ENCODE data around the gene ROBO2.

Gene ROBO2

DNA sequence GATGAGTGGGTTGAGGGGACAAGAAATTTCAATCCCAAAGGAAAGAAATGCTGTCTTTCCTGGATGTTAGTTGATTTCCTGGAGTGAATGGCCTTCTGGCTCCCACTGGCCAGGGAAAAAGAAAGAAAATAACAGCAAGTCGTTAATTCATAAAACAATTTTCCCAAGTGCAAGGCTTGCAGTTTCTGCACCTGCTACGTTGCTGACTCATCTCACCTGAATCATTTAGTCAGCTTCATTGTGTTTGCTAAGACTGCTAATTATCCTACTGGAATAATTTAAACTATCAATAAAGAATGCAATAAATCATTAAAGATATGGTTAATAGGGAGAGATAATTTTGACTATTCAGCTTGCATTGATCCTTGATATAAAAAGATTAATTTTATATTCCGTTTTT is 387.6 kb downstream of the ROBO2 start:
- DNase-seq, result no peak

DNA sequence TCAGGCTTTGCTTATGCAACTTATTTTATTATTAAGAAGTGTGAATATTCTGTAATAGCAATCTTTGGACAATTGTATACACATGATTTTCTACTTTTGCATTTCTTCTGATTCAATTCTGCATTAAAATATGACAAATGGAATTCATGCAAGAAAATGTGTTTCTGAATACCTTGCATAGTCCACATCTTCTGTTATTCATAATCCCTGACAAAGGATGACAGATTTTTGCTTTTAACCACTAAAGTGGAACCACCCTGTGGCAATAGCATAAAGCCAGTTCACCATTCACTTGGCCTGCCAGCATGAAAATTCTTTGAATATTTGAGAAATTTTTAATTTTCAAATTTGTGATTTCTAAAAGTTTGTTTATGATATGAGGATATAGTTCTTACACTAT is 397.0 kb downstream of the ROBO2 start:
- no peak for DNase-seq

DNA sequence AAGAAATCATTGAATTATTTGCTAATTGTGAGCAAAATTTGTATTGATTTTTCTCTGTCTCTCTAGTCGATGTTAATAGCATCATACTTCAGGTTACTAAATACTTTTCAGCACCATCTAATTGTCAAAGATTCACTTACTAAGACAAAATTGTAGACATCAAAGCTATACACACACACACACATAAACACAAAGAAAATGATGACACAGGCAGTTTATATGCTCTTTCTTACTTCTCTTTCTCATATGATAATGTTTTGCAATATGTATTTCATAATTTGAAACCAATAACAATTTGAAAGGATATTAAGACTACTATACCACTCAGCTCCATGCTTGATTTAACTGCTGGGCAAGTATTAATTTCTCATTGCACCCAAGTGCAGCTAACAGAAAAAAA is 406.2 kb downstream of the ROBO2 start:
- DNase-seq, result no peak

DNA sequence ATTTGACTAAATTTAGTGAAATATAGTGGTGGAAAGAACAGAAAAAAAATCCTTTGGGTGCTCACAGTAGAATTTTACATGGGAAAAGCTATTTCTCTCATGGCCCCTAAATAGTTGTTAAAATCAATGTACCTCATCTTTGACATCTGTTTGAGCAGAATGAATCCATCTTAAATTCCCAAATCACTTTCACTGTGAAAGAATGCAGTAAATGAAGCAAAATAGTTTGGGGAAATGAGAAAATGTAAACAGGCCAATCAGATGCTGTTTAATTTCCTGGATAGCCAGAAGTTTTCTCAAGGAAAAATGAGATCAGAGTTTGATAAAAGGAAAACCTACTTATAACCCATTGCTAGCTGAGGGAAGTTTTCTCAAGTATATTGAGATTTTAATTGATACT is 406.9 kb downstream of the ROBO2 start:
- no peak for DNase-seq

DNA sequence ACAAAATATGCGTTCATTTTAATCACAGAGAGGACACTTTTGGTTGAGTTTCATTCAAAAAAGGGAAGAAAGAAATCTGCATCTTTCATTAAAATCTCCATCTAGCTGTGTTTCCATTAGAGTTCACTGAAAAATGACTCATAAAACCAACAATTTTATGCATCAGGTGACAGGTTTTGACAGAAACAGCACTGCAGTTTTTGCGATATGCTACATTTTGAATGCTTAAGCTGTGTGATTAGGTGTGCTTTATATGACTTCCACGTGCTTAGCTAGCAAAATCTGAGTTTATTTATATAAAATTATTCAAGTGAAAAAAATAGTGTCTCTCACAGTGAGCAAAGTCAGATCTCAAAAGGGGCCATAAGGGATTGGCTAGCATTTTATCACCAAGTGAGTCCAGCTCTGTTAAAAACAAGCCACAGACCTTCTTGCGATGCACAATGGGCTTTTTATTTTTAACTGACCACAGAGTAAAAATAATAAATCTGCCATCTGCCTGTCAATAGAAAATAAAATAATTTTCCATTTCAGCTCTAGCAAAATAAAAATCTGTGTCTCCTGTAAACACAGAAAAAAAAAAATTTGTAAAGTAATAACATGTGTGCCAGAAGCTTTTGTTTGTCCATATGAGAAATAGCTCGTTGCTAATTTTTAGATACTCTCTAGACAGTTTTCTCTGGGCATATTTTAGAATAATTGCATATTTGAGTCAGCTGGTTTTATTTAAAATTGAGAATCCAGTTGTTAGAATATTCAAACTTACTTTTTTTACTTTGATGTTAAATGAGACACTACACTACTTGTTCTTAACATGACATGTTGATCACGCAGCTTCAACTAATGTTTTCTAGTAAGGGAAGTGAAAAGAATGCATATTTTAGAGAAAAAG is 409.8 kb downstream of the ROBO2 start:
- DNase-seq, result no peak

DNA sequence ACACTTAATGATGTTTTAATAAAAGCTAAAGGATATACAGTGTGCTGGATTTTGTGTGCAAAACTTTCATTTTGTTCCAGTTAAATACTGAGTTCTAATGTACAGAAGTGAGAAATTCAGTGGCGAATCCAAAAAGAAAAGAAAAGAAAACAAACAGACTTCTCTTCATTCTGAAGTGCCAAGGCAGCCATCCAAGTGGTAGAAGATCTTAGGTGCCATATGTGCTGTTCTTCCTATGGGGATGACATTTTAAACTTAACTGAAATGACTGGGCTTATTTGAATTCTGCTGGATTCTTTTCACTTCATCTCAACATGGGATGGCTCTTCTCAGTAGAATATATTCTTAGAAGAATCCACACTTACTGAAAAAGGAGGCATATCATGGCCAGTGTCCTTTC is 416.5 kb downstream of the ROBO2 start:
- no peak for DNase-seq

DNA sequence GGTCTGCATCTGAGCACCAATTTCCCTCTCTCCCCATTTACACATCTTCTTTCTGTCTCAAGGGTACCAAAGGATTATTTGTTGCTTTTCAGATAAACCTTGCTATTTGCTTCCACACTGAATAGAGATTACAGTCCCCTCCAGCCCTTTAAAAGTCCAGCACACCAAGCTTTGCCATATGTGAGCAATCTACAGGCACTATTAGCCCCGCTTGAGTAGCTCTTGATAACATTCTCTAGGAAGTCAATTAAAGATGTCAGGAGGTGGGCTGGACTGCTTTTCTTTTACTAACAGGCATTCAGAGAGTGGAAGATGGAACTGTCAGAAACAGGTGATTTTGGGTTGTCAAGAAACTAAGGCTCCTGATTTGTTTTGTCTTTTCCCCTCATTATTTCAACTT is 417.0 kb downstream of the ROBO2 start:
- DNase-seq, result no peak

DNA sequence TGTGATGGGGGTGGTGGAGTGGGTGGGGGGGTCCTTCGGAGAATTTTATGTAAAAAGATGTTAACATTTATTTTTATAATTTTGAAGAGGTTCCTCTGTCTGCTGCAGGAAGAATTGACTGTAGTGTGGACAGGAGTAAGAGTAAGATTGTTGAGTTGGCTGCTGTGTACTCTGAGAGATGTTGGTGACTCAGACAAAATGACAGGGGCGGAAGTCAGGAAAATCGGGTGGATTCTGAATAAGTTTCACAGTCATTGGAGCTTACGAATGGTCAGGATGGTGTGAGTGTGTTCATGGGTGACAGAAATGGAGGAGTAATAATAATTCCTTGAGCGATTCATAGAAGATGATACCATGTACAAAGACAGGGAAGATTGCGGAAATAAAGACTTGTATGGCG is 420.0 kb downstream of the ROBO2 start:
- no peak for DNase-seq

DNA sequence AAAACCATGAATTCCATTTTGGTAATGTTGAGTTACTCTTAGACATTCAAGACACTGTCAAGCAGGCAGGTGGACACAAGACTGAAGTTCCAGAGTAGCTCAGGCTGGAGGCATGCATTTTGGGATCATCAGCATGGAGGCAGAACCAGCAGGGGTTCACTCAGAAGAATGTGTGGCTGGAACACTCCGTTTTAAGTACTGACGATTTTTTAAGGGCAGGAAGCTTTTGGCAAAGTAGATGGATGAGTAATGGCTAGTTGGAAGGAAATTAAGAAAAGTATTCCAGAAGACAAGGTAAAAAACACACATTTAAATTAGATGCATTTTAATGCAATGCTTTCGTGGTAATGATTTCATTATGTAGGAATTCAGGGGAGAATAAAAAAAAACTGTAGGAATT is 420.4 kb downstream of the ROBO2 start:
- DNase-seq, result no peak

DNA sequence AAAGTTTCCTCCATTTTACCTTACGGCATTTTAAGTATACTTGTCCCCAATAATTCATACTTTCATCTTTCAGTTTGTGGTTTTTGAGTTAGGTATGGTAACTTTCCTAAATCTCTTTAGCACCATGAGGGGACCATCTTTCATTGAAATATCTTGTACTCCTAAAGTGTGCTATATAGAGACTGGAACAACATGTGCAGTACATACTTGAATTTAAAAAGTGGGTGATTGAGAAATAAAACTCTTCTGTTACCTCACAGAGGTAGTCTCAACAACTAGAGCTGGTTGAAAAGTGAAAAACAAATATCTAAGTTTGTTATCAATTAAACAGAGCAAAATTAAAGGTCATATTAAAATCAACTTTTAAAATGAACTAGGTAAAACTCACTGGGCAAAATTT is 423.1 kb downstream of the ROBO2 start:
- DNase-seq, result no peak

DNA sequence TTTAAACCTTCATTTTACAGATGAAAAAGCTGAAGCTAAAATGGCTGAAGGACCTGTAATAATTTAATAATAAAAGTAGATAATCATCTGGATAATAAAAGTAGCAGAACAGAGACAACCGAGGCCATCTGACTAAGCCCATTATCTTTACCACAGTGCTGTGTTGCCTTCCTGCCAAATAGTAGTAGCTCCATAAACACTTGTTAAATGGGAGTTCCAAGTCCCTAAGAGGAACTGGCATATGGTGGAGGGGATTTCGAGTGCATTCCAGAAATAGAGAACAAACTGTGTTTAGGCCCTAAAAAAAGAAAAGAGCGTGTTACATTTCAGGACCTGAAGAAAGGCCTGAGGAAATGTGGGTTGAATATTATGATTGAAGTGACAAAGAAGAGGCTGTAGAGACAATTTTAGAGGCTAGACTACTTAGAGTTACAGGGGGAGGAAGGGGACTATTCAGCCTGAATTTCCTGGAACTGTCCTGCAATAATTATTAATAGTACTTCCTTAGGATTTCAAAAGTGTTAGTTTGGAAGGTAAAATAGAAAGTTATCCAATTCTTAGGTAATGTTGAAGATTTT is 424.3 kb downstream of the ROBO2 start:
- DNase-seq, result no peak

DNA sequence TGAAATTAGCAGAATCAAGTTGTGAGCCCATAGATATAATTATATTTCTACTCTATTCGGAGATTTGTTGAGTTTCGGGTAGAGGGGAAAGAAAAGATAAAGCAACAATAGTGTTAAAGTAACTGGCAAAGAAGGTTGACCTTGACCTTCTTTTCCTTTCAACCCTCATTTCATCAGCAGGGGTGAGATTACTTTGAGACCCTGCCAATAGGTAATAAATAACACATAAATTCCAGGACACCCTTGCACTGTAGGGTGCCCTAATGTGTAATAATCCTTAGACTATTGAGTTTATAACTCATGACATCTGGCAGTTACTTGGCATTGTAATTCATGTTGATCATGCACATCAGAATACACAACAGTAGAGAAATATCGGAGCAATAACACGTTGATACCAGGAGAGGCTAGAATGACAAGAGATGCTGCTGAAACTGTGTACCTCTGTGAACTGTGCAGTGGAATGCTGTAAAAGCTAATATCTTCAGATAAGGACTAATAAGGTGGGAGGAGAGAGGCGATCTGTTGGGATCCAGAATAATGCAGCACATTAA is 426.7 kb downstream of the ROBO2 start:
- no peak for DNase-seq

DNA sequence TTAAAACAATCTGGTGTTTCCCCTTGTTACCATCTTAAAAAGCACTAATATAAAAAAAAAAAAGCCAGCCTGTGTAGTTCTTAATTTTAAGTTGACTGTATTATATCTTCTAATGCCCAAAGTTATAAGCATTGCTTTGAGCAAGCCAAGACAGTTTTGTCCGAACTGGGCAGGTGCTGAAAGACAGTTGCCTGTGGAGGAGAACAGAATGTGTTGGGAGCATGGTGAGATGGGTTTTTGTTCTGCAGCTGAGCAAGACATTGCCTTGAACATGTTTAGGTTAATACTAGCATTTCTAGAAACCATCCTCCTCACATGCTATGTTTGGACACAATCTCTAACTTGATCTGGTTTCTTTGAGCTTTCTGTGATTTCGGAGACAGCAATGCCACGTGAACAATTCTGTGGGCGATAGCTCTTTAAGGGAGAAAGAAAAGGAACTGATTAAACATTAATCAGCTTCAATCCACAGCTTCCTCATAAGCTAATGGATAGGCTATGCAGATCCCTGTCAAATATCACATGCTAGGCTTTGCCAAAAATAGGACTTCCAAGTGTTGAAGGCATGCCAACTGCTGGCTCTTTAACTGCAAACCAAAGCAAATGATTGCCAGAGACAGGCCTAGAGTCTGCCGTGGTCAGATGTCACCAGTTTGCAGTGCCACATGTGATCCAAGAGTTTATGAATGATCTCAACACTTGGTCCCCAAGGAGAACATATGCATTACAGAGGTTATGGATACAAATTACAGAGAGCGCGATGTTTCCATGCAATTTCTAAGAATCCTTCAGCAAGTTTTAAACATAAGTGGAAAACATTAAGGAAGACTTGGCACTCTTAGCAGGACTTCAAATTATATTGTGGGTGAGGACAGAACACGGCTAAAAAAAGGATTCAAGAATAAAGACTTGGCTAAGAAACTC is 428.1 kb downstream of the ROBO2 start:
- no peak for DNase-seq

DNA sequence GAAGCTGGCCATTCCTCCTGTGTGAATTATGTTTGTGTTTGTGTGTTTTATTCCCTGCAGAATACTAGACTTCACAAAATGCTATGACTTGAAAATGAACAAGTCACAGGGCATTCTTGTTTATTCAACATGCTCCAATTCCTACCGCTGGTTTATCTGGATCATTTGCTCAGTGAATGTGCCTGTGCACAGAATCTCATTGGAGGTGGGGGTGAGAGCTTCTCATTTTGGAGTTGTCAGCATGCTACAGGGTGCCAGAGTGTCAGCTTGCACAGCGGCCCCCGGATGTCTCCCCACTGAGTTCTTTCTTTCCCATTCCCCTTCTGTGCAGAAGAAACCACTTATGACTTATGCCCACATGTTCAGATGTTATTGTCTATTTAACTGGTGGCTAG is 428.7 kb downstream of the ROBO2 start:
- no peak for DNase-seq

DNA sequence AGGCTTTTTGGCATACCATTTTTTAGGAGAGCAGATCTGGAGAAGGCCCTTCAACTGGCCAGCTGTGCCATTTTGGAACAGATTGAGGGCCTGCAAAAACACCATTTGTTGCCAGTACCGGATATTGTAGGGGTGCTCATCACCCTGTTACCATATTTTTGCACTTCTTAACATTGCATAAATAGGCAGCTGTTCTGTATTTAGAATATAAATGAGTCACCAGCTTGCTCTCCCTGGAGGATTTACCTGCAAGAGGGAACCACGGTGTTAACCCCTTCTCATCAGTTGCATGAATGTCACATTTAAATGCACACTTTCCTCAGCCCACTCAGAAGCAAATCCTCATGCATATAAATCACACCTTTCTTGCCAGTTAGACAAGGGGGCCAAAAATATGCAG is 435.6 kb downstream of the ROBO2 start:
- no peak for DNase-seq

DNA sequence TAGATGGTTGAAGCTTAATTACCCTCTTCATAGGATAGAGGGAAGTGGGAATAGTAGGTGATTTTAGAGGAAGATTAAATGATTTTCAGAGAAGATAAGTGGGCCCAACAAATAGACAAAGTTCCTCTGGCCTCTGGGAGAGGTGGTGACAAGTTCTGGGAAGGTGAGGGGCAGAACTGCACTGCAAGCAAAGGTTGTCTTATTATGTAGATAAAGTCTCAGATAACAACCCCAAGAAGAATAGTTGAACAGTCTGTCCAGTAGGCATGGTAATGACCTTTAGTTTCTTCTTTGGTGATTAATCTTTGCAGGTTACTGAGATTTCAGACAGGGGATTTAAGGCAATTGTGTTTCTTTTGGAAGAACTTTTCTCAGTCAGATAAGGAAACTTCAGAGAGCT is 439.1 kb downstream of the ROBO2 start:
- DNase-seq, result no peak

DNA sequence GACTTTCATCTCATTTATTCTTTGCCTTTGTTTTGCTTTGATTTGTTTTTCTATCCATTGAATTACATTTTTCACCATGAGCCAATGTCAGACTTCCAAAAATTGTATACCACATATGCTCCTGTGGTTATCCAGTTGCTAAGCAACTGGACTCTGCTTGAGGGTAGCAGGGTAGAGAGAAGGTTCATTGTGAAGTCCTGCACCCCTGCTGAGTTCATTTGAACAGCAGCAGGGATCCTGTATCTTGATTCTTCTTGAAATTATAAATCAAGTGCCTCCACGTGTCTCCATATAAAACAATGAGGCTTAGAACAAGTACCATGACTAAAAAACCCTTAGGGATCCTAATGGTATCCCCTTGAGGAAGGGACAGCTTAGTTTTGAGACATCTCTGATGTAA is 449.3 kb downstream of the ROBO2 start:
- DNase-seq, result no peak

DNA sequence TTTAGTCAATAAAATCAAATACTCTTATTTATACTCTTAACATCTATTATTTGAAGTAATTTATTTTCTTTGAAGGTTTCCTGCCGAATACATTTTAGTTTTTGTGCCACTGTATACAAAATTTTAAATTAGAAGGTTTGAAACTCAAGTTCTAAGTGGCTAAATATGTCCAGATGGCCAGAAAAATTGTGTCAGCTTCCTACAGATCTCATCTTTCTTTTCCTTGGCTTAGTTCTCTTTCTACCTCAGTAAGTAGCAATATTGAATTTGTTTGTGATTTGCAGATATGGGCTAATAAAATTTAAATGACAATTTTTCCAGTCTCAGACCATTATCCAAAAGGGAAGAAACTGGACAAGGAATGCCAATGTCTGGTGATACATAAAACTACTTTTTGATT is 452.1 kb downstream of the ROBO2 start:
- no peak for DNase-seq

DNA sequence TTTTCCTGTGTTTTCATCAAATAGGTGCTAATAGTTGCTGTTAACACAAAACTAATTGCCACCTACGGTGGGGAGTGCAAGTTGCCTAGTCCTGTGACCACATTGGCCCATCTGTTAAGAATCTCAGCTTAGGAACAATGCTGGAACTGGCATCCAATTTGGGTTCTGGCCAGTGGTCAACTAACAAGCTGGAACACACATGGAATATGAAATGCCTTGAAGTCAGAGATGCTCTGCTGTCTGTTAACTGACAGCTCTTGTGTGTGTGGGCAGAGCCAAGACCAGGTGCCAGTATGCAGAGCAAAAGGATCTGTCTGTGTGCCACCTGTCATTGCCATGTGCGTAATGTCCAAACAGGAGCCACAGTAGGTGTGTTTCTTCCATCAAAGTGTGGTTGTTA is 460.8 kb downstream of the ROBO2 start:
- no peak for DNase-seq

DNA sequence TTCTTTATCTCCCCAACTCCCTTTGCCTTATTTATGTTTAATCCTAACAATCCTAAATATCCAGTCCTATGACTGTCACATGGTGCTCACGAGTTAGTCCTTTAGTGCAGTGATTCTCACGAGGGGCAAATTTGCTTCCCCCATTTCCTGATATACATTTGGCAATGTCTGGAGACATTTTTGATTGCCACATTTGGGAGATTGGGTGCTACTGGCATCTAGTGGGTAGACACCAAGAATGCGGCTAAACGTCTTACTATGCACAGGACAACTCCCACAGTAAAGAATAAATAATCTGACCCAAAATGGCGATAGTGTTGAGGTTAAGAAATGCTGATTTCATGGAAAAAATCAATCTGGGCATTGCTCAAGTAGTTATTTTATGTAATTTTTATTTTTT is 466.5 kb downstream of the ROBO2 start:
- no peak for DNase-seq

DNA sequence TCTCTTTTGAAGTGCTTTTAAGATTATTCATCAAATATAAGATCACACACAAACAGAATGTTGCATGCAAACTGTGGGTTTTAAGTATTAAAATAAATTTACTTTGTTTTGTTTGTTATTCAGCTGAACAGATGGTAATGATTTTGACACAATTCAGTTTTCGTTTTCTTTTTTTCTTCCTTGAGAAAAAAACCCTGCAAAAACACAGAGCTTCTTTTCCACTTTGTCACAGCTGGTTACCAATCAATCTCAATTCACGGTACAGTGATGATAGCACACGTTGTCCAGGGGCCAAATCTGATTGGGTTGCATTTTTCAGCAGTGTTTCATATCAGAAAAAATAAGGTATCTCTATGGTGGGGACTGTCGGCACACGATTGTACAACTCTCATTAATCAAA is 473.6 kb downstream of the ROBO2 start:
- no peak for DNase-seq

DNA sequence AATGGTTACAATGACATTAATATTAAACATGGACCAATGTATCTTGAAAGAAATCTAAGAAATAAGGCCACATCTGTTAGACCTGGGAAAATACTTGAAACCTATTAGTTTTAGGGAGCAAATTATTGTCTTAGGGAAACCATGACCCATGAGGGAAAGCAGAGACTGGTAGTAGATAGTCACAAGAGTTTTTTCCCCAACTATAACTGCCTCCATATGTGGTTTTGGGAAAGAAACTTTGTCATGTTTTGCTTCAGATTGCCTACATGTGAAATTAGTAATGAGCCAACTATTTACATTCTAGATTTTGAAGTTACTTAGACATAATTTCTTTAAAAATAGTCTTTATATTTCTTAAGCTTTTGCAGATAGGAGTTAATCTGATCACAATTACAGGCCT is 474.9 kb downstream of the ROBO2 start:
- DNase-seq, result no peak

DNA sequence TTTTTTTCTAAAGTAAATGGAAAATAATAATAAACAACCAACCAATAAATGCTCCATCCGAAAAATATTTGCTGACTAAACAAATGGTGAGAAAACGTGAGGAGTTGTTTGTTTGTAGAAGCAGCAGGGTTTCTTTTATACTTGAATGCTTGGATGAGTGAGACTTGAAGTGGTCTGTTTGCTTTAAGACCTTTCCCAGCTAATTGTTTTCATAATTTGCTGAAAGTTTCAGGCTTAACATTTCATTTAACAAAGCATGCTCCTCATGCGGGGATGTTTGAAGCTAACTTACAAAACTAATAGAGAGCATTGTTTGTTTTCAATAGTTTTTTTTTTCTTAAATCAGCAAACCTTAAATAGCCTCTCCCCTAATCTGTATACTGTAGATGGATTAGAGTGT is 484.6 kb downstream of the ROBO2 start:
- no peak for DNase-seq
